ENCODE data around the gene CDKL2.

The CDKL2 gene

DNA sequence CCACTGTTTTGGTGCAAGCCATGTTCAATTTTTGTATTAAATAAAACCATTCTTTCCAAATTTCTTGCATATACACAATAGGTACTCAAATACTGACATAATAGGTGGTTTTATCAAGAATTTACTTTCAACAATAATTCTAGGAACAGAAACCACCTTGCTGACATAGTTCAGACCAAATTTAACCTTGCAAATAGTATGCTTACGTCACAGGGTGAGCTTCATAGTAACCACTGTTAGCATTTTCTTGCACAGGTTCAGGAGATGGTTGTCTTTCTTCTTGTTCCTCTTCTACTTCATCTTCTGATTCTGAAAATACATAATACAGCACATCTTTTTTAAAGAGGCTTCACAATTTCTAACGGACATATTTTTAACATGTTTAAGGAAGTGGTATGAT is 25.2 kb upstream of the CDKL2 start:
- Histone ChIP-seq H3K27me3 (no peaks in the 10 kb centered on the region), H3K27ac (no peak overlapping the region), H3K4me1 (no peaks in the 10 kb centered on the region), H3K36me3 (peaks cover 49 to 79% (median 64%) of the 10 kb centered on the region in 3 donors), H3K4me3 (no peak overlapping the region), H3K9me3 (no peaks in the 10 kb centered on the region)
- intact Hi-C loops (cut with DNase I; ENCODE audit: low total_unique reads): loop anchor here (10.0 kb wide), 1 partner anchor 149 kb away; no protein-coding TSS in a partner anchor
- no peak for DNase-seq
- TF ChIP-seq, protein P1, sequence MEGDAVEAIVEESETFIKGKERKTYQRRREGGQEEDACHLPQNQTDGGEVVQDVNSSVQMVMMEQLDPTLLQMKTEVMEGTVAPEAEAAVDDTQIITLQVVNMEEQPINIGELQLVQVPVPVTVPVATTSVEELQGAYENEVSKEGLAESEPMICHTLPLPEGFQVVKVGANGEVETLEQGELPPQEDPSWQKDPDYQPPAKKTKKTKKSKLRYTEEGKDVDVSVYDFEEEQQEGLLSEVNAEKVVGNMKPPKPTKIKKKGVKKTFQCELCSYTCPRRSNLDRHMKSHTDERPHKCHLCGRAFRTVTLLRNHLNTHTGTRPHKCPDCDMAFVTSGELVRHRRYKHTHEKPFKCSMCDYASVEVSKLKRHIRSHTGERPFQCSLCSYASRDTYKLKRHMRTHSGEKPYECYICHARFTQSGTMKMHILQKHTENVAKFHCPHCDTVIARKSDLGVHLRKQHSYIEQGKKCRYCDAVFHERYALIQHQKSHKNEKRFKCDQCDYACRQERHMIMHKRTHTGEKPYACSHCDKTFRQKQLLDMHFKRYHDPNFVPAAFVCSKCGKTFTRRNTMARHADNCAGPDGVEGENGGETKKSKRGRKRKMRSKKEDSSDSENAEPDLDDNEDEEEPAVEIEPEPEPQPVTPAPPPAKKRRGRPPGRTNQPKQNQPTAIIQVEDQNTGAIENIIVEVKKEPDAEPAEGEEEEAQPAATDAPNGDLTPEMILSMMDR (IDR thresholded peaks at IDR 0.05): no peak

DNA sequence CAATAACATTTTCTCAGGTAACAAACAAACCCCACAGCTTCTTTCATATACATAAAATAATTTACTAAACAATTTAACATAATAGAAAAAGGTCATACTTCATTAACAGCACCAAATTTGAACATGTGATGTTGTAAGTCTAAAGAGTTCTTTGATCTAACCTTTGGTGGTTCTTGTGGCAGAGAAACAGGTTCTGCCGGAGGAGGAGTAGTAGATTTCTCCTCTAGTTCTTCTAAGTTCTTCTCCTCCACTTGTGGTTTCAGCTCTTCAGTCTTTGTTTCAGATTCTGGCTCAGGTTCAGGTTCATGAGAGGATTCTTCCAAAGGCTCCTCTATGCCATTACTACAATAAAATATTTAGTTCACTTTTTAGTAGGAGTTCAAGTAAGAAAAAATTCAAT is 24.6 kb upstream of the CDKL2 start:
- Histone ChIP-seq H3K4me3 (no peak overlapping the region), H3K27ac (no peak overlapping the region), H3K4me1 (no peaks in the 10 kb centered on the region), H3K27me3 (no peaks in the 10 kb centered on the region), H3K36me3 (peaks cover 49 to 78% (median 69%) of the 10 kb centered on the region in 3 donors), H3K9me3 (no peaks in the 10 kb centered on the region)
- no peak for DNase-seq
- intact Hi-C loops (cut with DNase I; ENCODE audit: low total_unique reads): loop anchor here (10.0 kb wide), 1 partner anchor 150 kb away; no protein-coding TSS in a partner anchor
- TF ChIP-seq, protein P1 (IDR thresholded peaks at IDR 0.05): no peak

DNA sequence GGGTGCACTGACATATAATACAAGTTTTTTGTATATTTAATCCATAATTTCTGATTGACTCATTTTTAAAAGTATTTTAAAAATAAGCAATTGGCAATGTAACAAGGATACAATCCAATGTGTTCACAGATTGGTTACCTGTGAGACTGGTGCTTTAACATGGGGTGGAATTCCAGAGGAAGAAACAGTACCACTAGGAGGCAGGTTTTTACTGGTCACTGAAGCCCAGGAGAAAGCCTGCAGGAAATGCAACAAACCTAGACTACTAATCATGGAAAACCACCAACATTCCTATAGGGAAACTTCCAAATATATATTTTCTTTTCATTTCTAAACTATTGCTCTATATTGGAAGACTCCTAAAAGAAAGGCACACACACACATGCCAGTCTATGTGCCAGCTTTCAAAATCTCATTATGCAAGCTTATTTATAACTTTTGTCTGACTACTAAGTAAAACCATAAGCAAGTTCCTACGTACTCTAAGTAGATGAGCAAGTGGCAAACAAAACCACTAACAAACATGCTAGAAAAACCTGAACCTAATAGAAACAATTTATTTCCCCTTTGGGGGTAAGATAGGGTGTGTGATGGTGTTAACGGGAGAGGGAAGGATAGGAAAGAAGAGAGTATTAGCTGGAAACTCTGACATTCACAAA is 23.6 kb upstream of the CDKL2 start:
- Histone ChIP-seq H3K9me3 (no peaks in the 10 kb centered on the region), H3K36me3 (peaks cover 49 to 85% (median 78%) of the 10 kb centered on the region in 3 donors), H3K27me3 (no peaks in the 10 kb centered on the region), H3K27ac (no peak overlapping the region), H3K4me3 (no peak overlapping the region), H3K4me1 (no peaks in the 10 kb centered on the region)
- intact Hi-C loops (cut with DNase I; ENCODE audit: low total_unique reads): loop anchor here (10.0 kb wide), 1 partner anchor 151 kb away; no protein-coding TSS in a partner anchor
- no peak for DNase-seq
- TF ChIP-seq, protein P1 (IDR thresholded peaks at IDR 0.05): peak; percentile 25 to 31

DNA sequence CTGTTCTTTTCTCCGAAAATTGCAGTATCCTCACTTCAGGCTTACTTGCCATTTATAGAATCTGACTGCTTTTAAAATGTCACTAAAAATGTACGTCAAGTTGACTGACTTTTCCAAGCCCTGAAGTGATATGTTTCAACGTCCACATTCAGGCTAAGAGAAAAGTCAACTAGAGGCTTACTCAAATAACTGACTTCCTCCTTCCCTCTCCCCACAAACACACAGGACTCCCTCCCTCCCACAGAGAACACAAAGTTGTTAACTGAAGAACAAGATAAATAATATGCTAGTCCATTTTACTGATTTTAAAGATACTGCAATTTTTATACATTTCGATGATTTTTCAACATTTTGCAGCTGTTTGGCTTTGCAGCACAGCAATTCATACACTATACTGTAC is 13.8 kb upstream of the CDKL2 start:
- Histone ChIP-seq H3K27me3 (no peaks in the 10 kb centered on the region), H3K36me3 (peaks cover 48 to 49% (median 48%) of the 10 kb centered on the region in 3 donors), H3K4me1 (peaks cover 0 to 5% (median 0%) of the 10 kb centered on the region in 4 donors), H3K27ac (no peak overlapping the region), H3K4me3 (no peak overlapping the region), H3K9me3 (no peaks in the 10 kb centered on the region)
- no peak for DNase-seq
- TF ChIP-seq, protein P1 (IDR thresholded peaks at IDR 0.05): no peak
- intact Hi-C loops (cut with DNase I; ENCODE audit: low total_unique reads): no loop called here

DNA sequence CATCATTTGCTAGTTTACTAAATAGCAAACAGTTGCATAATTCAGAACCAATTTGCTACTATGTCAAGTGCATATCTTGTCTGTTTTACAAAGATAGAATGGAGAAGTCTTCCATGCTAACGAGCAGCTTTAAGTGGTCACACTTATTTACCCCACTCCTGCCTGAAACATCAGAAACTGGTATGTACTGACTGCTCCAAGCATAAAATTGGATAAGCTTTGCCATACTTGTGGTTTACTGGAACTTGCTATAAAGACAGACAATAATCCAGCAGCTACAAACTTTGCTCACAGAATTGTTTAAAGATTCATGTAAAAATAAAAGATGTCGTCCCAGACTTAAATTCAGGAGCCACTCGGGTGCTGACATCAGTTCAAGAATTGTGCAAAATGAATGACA is 13.3 kb upstream of the CDKL2 start:
- Histone ChIP-seq H3K4me3 (no peak overlapping the region), H3K36me3 (peaks cover 47 to 50% (median 47%) of the 10 kb centered on the region in 3 donors), H3K27me3 (no peaks in the 10 kb centered on the region), H3K4me1 (peaks cover 0 to 5% (median 0%) of the 10 kb centered on the region in 4 donors), H3K27ac (no peak overlapping the region), H3K9me3 (no peaks in the 10 kb centered on the region)
- TF ChIP-seq, protein P1 (IDR thresholded peaks at IDR 0.05): no peak
- DNase-seq: no peak
- intact Hi-C loops (cut with DNase I; ENCODE audit: low total_unique reads): no loop called here

All from tibial artery (tissue), 4 donors.